Caco-2 (cell line): ENCODE data around the gene CATSPERD. TPM values are rescaled to one million over a fixed set of nuclear protein-coding genes. Genes with fewer than 3 reads are reported as not detected.
A peak's percentile ranks its signal among the peaks of the same experiment; 100 is the strongest.

Experiments
- BruUV-seq: library from RNA; stranded (reverse); fragments of 400-500 nt; replicated peaks from 2 replicates; lab custom pipeline; 2021; lab: Mats Ljungman, UMichigan
- CTCF ChIA-PET: fragments of 300-600 bp; sonication (Branson Sonifier 250); formaldehyde crosslinking; loops from one replicate; lab custom pipeline; 2022; ENCODE audit warnings: antibody characterized with exemption; lab: Charles Lee
- POLR2A ChIA-PET: fragments of 300-600 bp; sonication (Branson Sonifier 250); formaldehyde crosslinking; loops from one replicate; lab custom pipeline; 2022; ENCODE audit warnings: antibody characterized with exemption; lab: Charles Lee
- DNase-seq, 2 experiments: peaks; one replicate each; pipeline versions ENCODE4 v3.0.0 to v3.0.0-alpha.2; 2020 to 2022
- H3K27me3 ChIP-seq: replicated peaks from 2 replicates; pipeline ENCODE4 v1.6.0; 2011; ENCODE audit warnings: low read length; ENCODE audit not compliant: control insufficient read depth, insufficient read depth
- H3K36me3 ChIP-seq: 2 replicates; pipeline ENCODE4 v1.5.1; 2011; ENCODE audit warnings: low read length; ENCODE audit not compliant: control insufficient read depth, insufficient read depth
- H3K4me1 ChIP-seq: fragments of 250-450 bp; sonication (Bioruptor Pico); 2 replicates; pipeline ENCODE4 v1.5.1; 2020; ENCODE audit warnings: mild to moderate bottlenecking
- H3K4me3 ChIP-seq: 2 replicates; pipeline ENCODE4 v1.5.1; 2011; ENCODE audit warnings: low read depth, mild to moderate bottlenecking, control low read depth, low read length
- H3K9me3 ChIP-seq: fragments of 250-450 bp; sonication (Bioruptor Pico); 2 replicates; pipeline ENCODE4 v1.5.1; 2020; ENCODE audit warnings: mild to moderate bottlenecking, moderate library complexity
- H3K27ac Mint-ChIP-seq: one replicate; pipeline ENCODE4 v1.8.0; 2022; ENCODE audit warnings: mixed read lengths; ENCODE audit not compliant: unreplicated experiment
- H3K27me3 Mint-ChIP-seq: one replicate; pipeline ENCODE4 v1.8.0; 2022; ENCODE audit warnings: mixed read lengths; ENCODE audit not compliant: insufficient read depth, unreplicated experiment
- H3K36me3 Mint-ChIP-seq: one replicate; pipeline ENCODE4 v1.8.0; 2022; ENCODE audit warnings: mild to moderate bottlenecking, mixed read lengths; ENCODE audit not compliant: insufficient read depth, unreplicated experiment
- H3K4me1 Mint-ChIP-seq: one replicate; pipeline ENCODE4 v1.8.0; 2022; ENCODE audit warnings: low read depth, mixed read lengths; ENCODE audit not compliant: unreplicated experiment
- H3K4me3 Mint-ChIP-seq: one replicate; pipeline ENCODE4 v1.8.0; 2022; ENCODE audit warnings: mild to moderate bottlenecking, moderate library complexity, mixed read lengths; ENCODE audit not compliant: unreplicated experiment
- H3K9me3 Mint-ChIP-seq: one replicate; pipeline ENCODE4 v1.8.0; 2022; ENCODE audit warnings: mixed read lengths; ENCODE audit not compliant: unreplicated experiment
- intact Hi-C: fragments of 100-400 bp; cut with micrococcal nuclease; formaldehyde crosslinking; loops from one replicate; pipeline ENCODE4 v1.10.0; 2022; ENCODE audit not compliant: unreplicated experiment
- total RNA-seq: library from RNA; stranded (reverse); gene quantifications from 2 replicates; pipeline ENCODE4 v1.2.3, GENCODE V29; 2022
- TF ChIP-seq, protein P1 (sequence below), 2 experiments: fragments of 200-600 bp in 1 of 2; IDR thresholded peaks; 1 replicate in 1 of 2; 2 replicates in 1 of 2; pipeline versions ENCODE4 v1.5.1 to v1.8.0; 2011 to 2022; ENCODE audit warnings: antibody characterized with exemption in 1 of 2, control low read depth in 1 of 2, inconsistent platforms in 1 of 2, low read depth in 1 of 2, low read length in 1 of 2, mild to moderate bottlenecking in 1 of 2, moderate library complexity in 1 of 2; ENCODE audit not compliant: insufficient read depth in 1 of 2, severe bottlenecking in 1 of 2, unreplicated experiment in 1 of 2

CATSPERD gene
- total RNA-seq, 1 experiment from 2014 or later, result not detected

DNA sequence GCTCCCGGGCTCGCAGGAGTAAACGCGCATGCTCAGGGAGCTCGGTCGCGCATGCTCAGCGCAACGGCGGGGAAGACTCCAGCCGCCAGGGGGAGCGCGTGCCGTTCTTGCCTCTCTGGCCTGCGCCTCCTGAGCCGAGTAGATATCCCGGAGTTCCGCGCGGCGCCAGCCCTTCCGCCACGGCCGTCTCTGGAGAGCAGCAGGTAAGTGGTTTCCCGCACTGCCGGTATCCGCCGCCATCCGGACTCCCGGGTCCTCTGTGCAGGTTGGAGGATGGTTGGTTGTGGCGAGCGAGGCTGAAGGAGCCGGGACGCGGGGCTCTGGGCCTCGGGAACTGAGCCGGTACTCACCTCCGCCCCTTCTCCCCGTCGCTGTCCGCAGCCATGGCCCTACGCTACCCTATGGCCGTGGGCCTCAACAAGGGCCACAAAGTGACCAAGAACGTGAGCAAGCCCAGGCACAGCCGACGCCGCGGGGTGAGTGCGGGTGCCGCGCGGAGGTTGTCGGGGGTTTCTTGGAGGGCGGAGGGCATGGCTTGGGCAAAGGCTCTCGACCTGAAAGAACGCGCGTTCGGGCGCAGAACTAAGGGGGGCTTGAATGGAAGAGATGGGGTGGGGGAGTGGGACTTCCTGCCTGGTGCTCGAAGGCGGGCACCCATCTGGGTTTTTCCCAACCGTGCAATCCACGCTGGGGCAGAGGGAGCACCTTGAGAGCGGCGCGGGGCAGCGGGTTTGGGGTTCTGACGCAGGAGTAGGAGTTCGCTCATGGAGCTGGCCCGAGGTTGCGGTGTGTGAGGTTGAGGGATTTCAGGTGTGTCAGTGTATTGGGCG, 30.1 kb upstream of the CATSPERD start, which contains the start of gene RPL36:
Gene RPL36, plus strand, starts transcription at position 171 of the 830 bp plus-strand sequence. Its CDS starts 213 bp downstream, at position 384.
- ChIA-PET CTCF (interaction anchor here (0.7 to 1.5 kb wide), 7 partner anchors 18 to 114 kb away, joined by 3 to 9 read pairs (median 4); partner anchors contain the start of genes CATSPERD, SAFB and SAFB2), POLR2A (interaction anchor here (0.5 to 2.0 kb wide), 11 partner anchors 15 to 1220 kb away, joined by 3 to 24 read pairs (median 5); partner anchors contain the start of genes CATSPERD, LONP1, SAFB and SAFB2)
- peak; percentile 96 to 98 for DNase-seq
- Mint-ChIP-seq H3K9me3 (no peaks in the 10 kb centered on the region), H3K36me3 (peaks cover 58% of the 10 kb centered on the region), H3K27me3 (no peaks in the 10 kb centered on the region), H3K4me3 (peak within 1 kb of the TSS; percentile 99), H3K27ac (peak within 1 kb of the TSS; percentile 97), H3K4me1 (no peaks in the 10 kb centered on the region)
- H3K4me1 ChIP-seq, result no peaks in the 10 kb centered on the region
- no peaks in the 10 kb centered on the region for H3K27me3 ChIP-seq
- H3K4me3 ChIP-seq, result peak within 1 kb of the TSS; percentile 90
- H3K36me3 ChIP-seq, result peaks cover 7% of the 10 kb centered on the region
- H3K9me3 ChIP-seq, result no peaks in the 10 kb centered on the region
- no TSS peak for BruUV-seq
- intact Hi-C loops, result no loop called here
- TF ChIP-seq, protein P1, sequence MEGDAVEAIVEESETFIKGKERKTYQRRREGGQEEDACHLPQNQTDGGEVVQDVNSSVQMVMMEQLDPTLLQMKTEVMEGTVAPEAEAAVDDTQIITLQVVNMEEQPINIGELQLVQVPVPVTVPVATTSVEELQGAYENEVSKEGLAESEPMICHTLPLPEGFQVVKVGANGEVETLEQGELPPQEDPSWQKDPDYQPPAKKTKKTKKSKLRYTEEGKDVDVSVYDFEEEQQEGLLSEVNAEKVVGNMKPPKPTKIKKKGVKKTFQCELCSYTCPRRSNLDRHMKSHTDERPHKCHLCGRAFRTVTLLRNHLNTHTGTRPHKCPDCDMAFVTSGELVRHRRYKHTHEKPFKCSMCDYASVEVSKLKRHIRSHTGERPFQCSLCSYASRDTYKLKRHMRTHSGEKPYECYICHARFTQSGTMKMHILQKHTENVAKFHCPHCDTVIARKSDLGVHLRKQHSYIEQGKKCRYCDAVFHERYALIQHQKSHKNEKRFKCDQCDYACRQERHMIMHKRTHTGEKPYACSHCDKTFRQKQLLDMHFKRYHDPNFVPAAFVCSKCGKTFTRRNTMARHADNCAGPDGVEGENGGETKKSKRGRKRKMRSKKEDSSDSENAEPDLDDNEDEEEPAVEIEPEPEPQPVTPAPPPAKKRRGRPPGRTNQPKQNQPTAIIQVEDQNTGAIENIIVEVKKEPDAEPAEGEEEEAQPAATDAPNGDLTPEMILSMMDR (IDR thresholded peaks at IDR 0.05; ENCODE audit: insufficient read depth in 1 of 2, low read depth in 1 of 2, low read length in 1 of 2, severe bottlenecking in 1 of 2, unreplicated experiment in 1 of 2), result peak; percentile 84 to 89

DNA sequence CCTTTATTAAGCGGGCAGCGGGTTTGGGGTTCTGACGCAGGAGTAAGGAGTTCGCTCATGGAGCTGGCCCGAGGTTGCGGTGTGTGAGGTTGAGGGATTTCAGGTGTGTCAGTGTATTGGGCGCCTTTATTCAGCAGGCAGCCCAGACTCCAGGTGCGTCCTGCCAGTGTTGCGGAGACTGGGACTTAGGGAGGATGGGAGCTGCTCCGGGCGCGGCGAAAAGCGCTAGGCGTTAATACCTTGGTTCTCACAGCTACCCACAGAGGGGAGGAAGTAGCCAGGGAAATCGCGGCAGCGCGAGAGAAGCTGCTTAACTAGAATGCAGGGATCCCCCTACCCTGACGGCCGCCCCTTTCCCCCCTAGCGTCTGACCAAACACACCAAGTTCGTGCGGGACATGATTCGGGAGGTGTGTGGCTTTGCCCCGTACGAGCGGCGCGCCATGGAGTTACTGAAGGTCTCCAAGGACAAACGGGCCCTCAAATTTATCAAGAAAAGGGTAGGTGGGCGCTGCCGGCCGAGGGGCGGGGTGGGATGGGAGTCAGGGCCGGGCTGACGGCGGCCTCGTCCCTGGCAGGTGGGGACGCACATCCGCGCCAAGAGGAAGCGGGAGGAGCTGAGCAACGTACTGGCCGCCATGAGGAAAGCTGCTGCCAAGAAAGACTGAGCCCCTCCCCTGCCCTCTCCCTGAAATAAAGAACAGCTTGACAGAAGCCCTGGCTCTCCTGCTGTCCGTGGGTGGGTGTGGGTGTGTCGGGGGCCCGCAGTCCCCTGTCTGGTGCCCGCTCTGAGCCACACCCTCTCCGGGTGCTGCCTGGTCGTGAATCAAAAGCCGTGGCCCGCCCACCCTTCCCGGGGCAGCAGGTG, 29.2 kb upstream of the CATSPERD start:
- ChIA-PET CTCF (no interaction called here), POLR2A (interaction anchor here (0.6 to 1.4 kb wide), 4 partner anchors 8 to 221 kb away, joined by 3 to 5 read pairs (median 4); no protein-coding TSS in a partner anchor)
- H3K9me3 Mint-ChIP-seq, result no peaks in the 10 kb centered on the region
- DNase-seq, result no peak
- H3K4me3 Mint-ChIP-seq, result peak overlapping the region; percentile 99
- Histone ChIP-seq H3K4me1 (no peaks in the 10 kb centered on the region), H3K27me3 (no peaks in the 10 kb centered on the region), H3K4me3 (peak overlapping the region; percentile 90), H3K36me3 (peaks cover 7% of the 10 kb centered on the region), H3K9me3 (no peaks in the 10 kb centered on the region)
- intact Hi-C loops, result no loop called here
- H3K36me3 Mint-ChIP-seq, result peaks cover 66% of the 10 kb centered on the region
- TF ChIP-seq, protein P1 (IDR thresholded peaks at IDR 0.05; ENCODE audit: insufficient read depth in 1 of 2, low read depth in 1 of 2, low read length in 1 of 2, severe bottlenecking in 1 of 2, unreplicated experiment in 1 of 2), result no peak
- H3K27ac Mint-ChIP-seq, result peak overlapping the region; percentile 97
- BruUV-seq, result TSS peak; percentile 86
- no peaks in the 10 kb centered on the region for H3K27me3 Mint-ChIP-seq
- no peaks in the 10 kb centered on the region for H3K4me1 Mint-ChIP-seq
